CD4-positive, alpha-beta T cell treated with Interleukin-1 beta for 1 hour (primary cell): ENCODE data around the gene PRTG.
"Not testable (repeated sequence)": the region's sequence is repeated elsewhere in the genome, so short reads cannot be mapped to it uniquely, and the experiment has no call there.

Experiments
- DNase-seq, 2 donors: peaks; one replicate each; pipeline ENCODE4 v3.0.0-alpha.2; 2020 to 2022

Gene PRTG

DNA sequence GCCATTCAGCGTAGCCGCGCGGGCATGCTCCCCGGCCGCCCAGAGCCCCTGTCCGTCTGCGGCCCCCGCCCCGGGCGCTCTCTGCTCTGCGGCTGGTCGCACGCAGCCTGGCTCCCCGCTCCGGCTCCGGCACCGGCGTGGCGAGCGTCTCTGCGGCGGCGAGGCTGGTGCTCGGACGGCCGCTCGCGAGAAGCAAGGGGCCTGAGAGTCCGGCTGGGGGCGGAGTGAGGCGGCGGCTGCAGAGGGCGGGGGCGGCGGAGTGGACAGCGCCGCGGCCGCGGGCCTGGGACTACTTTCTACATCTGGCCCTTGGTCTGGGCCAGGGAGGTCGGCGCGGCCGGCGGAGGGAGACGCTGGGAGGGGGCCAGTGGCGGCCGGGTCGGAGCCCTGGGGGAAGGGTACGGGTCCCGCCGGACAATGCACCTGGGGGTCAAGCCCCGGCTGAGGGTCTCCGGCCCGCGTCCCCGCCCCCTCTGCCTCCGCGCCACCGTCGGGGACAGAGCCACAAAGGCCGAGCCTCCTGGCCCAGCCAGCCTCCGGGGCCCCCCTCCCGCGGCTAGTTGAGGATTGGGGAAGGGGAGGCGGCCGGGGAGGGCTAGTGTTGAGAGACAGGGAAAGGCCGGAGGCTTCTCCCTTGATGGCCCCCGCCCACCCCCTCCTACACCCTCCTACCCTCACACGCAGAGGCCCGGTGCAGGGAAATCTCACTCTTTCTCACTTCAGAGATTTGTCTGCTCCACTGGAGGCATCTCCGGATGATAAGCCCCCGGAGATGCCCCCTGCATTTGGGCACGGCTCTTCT lies at the start of gene PRTG:
TSS of gene PRTG (minus strand) at position 226 of the 802 bp plus-strand sequence. CDS start at position 5, 221 bp downstream.
- no peak for DNase-seq

- no peak for DNase-seq
Measured at GRCh38 chr15:55791551-55792400, 48.8 kb upstream of the PRTG start.

DNA sequence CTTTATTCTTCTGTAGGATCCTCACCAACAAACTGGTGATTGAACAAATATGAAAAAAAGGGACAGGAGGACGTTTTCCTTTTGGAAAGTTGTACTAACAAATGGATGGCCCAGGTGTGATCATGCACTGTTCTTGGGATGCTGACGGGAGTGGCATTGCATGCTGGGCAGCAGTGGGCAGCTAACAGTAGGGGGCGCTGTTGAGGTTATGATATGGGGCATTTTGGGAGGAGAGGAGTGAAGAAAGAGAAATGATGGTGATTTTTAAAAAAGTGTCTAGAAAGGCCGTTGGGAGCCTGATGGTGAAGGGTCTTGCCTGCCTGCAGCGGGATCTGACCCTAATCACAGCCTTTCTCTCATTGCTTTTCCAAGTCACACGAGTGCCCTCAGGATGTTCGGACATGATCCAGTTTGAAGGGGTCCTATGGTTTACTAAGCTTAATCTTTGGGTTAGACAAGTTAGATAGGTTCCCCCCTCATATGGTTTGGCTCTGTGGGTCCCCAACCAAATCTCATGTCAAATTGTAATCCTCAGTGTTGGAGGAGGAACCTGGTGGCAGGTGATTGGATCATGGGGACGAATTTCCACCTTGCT lies 46.2 kb upstream of the PRTG start:
- DNase-seq = peak in 1 of 2 donors; percentile 40

- DNase-seq = no peak
Measured at GRCh38 chr15:55786341-55786740, 43.4 kb upstream of the PRTG start.

DNA sequence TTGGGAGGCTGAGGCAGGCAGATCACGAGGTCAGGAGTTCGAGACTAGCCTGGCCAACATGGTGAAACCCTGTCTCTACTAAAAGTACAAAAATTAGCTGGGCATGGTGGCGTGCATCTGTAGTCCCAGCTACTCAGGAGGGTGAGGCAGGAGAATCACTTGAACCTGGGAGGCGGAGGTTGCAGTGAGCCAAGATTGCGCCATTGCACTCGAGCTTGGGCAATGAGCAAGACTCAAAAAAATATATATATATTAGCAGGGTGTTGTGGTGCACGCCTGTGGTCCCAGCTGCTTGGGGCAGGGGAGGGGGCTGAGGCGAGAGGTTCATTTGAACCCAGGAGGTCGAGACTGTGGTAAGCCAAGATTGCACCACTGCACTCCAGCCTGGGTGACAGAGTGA lies 42.6 kb upstream of the PRTG start:
- DNase-seq = not testable (repeated sequence)

GRCh38 chr15:55784286-55784685 lies 41.3 kb upstream of the PRTG start:
- DNase-seq = no peak

GRCh38 chr15:55782901-55783300 lies 39.9 kb upstream of the PRTG start:
- no peak for DNase-seq

DNA sequence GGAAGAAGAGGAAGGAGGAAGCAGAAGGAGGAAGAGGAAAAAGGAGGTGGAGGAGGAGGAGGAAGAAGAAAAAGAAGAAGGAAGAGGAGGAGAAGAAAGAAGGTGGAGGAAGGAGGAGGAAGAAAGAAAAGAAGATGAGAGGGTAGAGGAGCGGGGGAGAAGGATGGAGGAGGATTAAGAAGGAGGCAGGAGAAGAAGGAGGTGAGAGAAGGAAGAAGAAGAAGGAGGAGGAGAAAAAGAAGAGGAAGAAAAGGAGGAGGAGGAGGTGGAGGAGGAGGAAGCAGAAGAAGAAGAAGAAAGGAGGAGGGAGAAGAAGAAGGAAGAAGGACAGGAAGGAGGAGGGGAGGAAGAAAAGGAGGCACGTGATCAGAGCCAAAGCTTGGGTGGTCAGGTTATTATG lies 37.3 kb upstream of the PRTG start:
- no peak for DNase-seq

GRCh38 chr15:55778932-55779331 lies 36.0 kb upstream of the PRTG start:
- DNase-seq = no peak

GRCh38 chr15:55775316-55775715 lies 32.4 kb upstream of the PRTG start:
- DNase-seq = no peak

GRCh38 chr15:55774113-55774970 lies 31.4 kb upstream of the PRTG start:
- peak; percentile 15 to 28 for DNase-seq

DNA sequence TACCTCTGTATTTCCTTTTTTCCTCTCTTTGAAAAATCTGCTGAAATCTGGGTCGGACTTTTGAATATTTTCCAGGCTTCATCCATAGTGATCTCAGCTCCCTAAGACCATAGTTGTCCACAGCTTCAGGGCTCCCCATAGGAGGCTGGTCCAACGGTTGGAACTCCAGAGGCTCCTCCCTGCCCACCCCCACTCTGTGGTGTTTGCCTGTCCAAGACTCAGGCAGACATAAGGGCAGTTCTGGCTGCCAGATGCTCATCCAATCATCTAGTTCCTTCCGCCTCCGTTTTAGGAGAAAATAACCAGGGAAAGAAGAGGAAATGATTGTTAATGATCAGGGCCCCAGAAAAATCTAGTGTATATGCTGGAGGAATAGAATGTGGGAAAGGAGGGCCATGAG lies 27.9 kb upstream of the PRTG start:
- no peak for DNase-seq

DNA sequence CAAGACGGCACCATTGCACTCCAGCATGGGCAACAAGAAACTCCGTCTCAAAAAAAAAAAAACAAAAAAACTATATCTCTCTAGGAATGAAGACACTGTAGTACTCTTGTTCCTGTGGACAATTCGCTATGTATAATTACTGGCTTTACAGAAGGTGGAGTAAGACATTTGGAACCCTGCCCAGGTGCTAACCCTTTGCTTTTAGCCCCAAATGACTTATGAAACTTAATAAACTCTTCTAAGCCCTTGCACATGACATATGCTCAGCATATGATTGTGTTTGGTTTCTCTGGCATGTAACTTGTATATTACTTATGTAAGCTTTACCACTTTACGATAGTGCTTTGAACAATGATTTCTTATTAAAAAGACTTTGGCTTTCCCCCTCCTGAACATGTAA lies 27.3 kb upstream of the PRTG start:
- no peak for DNase-seq

DNA sequence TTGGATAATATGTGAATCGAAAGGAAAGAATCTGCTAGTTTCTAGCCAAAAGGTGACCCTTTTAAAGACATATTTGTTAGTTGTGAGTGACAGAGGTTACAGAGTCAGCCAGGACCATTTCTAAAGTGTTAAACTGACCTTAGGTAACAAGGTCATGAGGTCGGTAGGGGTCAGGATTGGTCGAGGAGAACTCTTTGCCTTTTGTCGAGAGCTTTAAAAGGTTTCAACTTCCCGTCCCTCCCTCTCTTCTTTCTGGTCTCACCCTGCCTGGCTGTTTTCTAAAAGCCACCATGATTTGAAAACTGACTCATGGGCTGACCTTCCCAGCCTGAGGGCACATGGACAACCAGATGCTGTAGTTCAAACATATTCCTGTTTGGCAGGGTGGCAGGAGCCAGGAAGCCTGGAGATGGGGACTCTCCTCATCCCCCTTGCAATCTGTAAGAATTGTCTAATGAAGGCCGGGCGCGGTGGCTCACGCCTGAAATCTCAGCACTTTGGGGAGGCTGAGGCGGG lies 25.8 kb upstream of the PRTG start:
- no peak for DNase-seq

GRCh38 chr15:55766676-55767075 lies 23.7 kb upstream of the PRTG start:
- DNase-seq = no peak

DNA sequence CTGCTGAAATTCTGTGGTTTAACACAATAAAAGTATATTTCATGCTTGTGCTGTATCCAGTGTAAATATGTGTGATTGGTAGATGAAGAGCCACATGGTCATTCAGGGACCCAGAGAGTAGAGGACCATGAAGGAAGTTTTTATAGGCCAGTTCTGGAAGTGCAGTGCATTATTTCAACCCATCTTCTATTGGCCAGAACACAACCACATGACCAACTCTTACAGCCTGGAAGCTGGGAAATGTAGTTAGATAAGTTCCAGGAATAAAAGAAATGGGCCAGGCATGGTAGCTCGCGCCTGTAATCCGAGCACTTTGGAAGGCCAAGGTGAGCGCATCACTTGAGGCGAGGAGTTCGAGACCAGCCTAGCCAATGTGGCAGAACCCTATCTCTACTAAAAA lies 21.4 kb upstream of the PRTG start:
- no peak for DNase-seq

- no peak for DNase-seq
Measured at GRCh38 chr15:55758580-55758986, 15.6 kb upstream of the PRTG start.

DNA sequence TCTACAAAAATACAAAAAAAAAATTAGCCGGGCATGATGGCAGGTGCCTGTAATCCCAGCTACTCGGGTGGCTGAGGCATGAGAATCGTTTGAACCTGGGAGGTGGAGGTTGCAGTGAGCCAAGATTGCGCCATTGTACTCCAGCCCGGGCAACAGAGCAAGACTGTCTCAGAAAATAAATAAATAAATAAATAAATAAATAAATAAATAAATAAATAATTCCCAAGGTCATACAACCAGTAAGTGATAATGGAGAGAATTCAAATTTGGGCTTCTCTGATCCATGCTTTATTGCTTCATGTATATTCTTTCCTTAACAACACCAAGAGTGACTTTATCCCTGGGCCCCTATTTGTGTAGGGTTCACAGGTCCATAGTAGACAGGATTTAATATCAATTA lies 10.5 kb upstream of the PRTG start:
- DNase-seq = not testable (repeated sequence)

DNA sequence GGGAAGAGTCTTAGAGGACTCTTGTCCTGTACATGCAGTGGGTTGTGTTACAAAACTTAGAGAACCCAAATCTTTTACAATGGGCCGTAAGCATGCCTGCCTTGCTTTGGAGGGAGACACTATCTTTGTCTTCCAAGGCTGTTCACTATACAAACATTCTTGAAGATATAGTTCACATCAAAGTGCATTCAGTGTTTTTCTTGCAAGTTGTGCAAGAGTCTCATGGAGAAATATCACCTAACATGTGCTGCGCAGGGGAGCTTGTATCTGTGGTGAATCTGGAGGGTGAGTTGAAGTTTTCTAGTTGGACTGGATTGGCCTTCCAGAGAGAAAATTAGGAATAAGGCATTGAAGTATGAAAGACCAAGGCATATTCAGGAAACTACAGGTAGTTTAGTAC lies 7.8 kb upstream of the PRTG start:
- DNase-seq = no peak

GRCh38 chr15:55743729-55744655 lies 1.0 kb upstream of the PRTG start:
- DNase-seq = no peak

DNA sequence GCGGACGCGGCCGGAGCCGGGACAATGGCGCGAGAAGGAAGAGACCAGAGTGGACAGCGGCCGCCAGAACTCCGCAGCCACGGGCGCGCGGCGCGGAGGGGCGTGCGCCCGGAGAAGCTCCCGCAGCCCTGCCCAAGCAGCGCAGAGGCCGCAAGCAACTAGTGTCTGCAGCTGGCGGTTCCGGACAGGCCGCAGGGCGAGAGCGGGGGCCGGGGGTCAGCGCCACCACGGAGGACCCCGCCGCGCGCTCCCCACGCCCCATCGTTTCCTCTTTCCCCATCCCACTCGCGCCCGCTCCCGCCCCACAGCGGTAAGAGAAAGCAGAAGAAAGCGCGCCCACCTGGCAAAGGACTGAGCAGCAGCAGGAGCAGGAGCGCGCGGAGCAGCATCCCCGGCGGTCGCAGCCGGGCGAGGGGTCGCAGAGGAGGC lies 440 bp downstream of the PRTG start:
- DNase-seq = no peak
